Activated naive CD4-positive, alpha-beta T cell treated with anti-CD3 and anti-CD28 coated beads for 36 hours (primary cell): ENCODE results near the gene KCNS3. TPM values are rescaled to one million over a fixed set of nuclear protein-coding genes. Genes with fewer than 3 reads are reported as not detected.

Source experiments
- CTCF ChIA-PET: fragments of 350-600 bp; sonication (Branson Sonifier 250); formaldehyde crosslinking; loops from one replicate; lab custom pipeline; 2021; ENCODE audit warnings: antibody characterized with exemption; lab: Charles Lee
- DNase-seq: peaks from one replicate; pipeline ENCODE4 v3.0.0-alpha.2; 2020
- H3K27ac Mint-ChIP-seq: one replicate; pipeline ENCODE4 v1.8.0; 2021; ENCODE audit warnings: mild to moderate bottlenecking, mixed read lengths
- H3K27me3 Mint-ChIP-seq: one replicate; pipeline ENCODE4 v1.8.0; 2021; ENCODE audit warnings: low read depth, mixed read lengths
- H3K36me3 Mint-ChIP-seq: one replicate; pipeline ENCODE4 v1.8.0; 2021; ENCODE audit warnings: low read depth, mixed read lengths
- H3K4me1 Mint-ChIP-seq: one replicate; pipeline ENCODE4 v1.8.0; 2021; ENCODE audit warnings: low read depth, mixed read lengths
- H3K4me3 Mint-ChIP-seq: one replicate; pipeline ENCODE4 v1.8.0; 2021; ENCODE audit warnings: mild to moderate bottlenecking, moderate library complexity, mixed read lengths
- H3K9me3 Mint-ChIP-seq: one replicate; pipeline ENCODE4 v1.8.0; 2021; ENCODE audit warnings: mixed read lengths
- intact Hi-C: fragments of 100-400 bp; cut with micrococcal nuclease; formaldehyde crosslinking; loops from one replicate; pipeline ENCODE4 v1.15.1; 2023
- total RNA-seq, 2 experiments: library from RNA; stranded (reverse); gene quantifications; one replicate each; pipeline ENCODE4 v1.2.3, GENCODE V29; 2021

Gene KCNS3
- total RNA-seq, 2 experiments from 2014 or later = 0.14 to 0.22 TPM

- CTCF ChIA-PET = interaction anchor here (0.8 to 1.0 kb wide), 2 partner anchors 327 to 527 kb away, joined by 3 to 5 read pairs; no protein-coding TSS in a partner anchor
- Mint-ChIP-seq H3K4me3 (no peak overlapping the region), H3K4me1 (no peaks in the 10 kb centered on the region), H3K36me3 (no peaks in the 10 kb centered on the region), H3K9me3 (no peaks in the 10 kb centered on the region), H3K27me3 (peaks cover 24% of the 10 kb centered on the region), H3K27ac (no peak overlapping the region)
- peak; percentile 60 for DNase-seq
- intact Hi-C loops = loop anchor here (1.0 to 10.0 kb wide), 4 partner anchors 265 to 526 kb away; no protein-coding TSS in a partner anchor
Measured at GRCh38 chr2:17851731-17852585, 26.5 kb upstream of the KCNS3 start.

GRCh38 chr2:17853799-17854198 lies 24.7 kb upstream of the KCNS3 start:
- Mint-ChIP-seq H3K4me3 (no peak overlapping the region), H3K36me3 (no peaks in the 10 kb centered on the region), H3K4me1 (no peaks in the 10 kb centered on the region), H3K9me3 (no peaks in the 10 kb centered on the region), H3K27ac (no peak overlapping the region), H3K27me3 (peaks cover 31% of the 10 kb centered on the region)
- DNase-seq = no peak
- intact Hi-C loops = loop anchor here (10.0 kb wide), 1 partner anchor 291 kb away; no protein-coding TSS in a partner anchor
- CTCF ChIA-PET = no interaction called here

GRCh38 chr2:17857021-17857420 lies 21.4 kb upstream of the KCNS3 start:
- Mint-ChIP-seq H3K27ac (no peak overlapping the region), H3K9me3 (no peaks in the 10 kb centered on the region), H3K4me1 (no peaks in the 10 kb centered on the region), H3K4me3 (no peak overlapping the region), H3K36me3 (no peaks in the 10 kb centered on the region), H3K27me3 (peaks cover 44% of the 10 kb centered on the region)
- CTCF ChIA-PET = interaction anchor here (0.6 to 1.0 kb wide), 2 partner anchors 14 to 19 kb away, joined by 3 read pairs; no protein-coding TSS in a partner anchor
- no peak for DNase-seq
- intact Hi-C loops = loop anchor here (10.0 kb wide), 1 partner anchor 288 kb away; no protein-coding TSS in a partner anchor

- Mint-ChIP-seq H3K9me3 (no peaks in the 10 kb centered on the region), H3K4me3 (no peak overlapping the region), H3K27me3 (peaks cover 46% of the 10 kb centered on the region), H3K4me1 (no peaks in the 10 kb centered on the region), H3K36me3 (no peaks in the 10 kb centered on the region), H3K27ac (no peak overlapping the region)
- no peak for DNase-seq
- intact Hi-C loops = loop anchor here (10.0 kb wide), 1 partner anchor 287 kb away; no protein-coding TSS in a partner anchor
- CTCF ChIA-PET = interaction anchor here (1.0 kb wide), 1 partner anchor 18 kb away, joined by 3 read pairs; no protein-coding TSS in a partner anchor
Measured at GRCh38 chr2:17858064-17858463, 20.4 kb upstream of the KCNS3 start.

GRCh38 chr2:17863539-17863938 lies 14.9 kb upstream of the KCNS3 start:
- Mint-ChIP-seq H3K9me3 (no peaks in the 10 kb centered on the region), H3K4me3 (no peak overlapping the region), H3K36me3 (no peaks in the 10 kb centered on the region), H3K4me1 (no peaks in the 10 kb centered on the region), H3K27me3 (peaks cover 27% of the 10 kb centered on the region), H3K27ac (no peak overlapping the region)
- no peak for DNase-seq
- CTCF ChIA-PET = no interaction called here
- intact Hi-C loops = no loop called here

- CTCF ChIA-PET = no interaction called here
- Mint-ChIP-seq H3K36me3 (no peaks in the 10 kb centered on the region), H3K27ac (no peak overlapping the region), H3K27me3 (peaks cover 18% of the 10 kb centered on the region), H3K4me1 (no peaks in the 10 kb centered on the region), H3K9me3 (no peaks in the 10 kb centered on the region), H3K4me3 (no peak overlapping the region)
- DNase-seq = no peak
- intact Hi-C loops = no loop called here
Measured at GRCh38 chr2:17864676-17865075, 13.8 kb upstream of the KCNS3 start.

- Mint-ChIP-seq H3K9me3 (no peaks in the 10 kb centered on the region), H3K4me1 (no peaks in the 10 kb centered on the region), H3K27me3 (peaks cover 11% of the 10 kb centered on the region), H3K27ac (no peak overlapping the region), H3K36me3 (no peaks in the 10 kb centered on the region), H3K4me3 (no peak overlapping the region)
- intact Hi-C loops = no loop called here
- DNase-seq = no peak
- CTCF ChIA-PET = interaction anchor here (1.2 kb wide), 1 partner anchor 14 kb away, joined by 3 read pairs; no protein-coding TSS in a partner anchor
Measured at GRCh38 chr2:17867133-17867532, 11.3 kb upstream of the KCNS3 start.

GRCh38 chr2:17869128-17869527 lies 9.3 kb upstream of the KCNS3 start:
- Mint-ChIP-seq H3K4me3 (no peak overlapping the region), H3K27me3 (peaks cover 15% of the 10 kb centered on the region), H3K4me1 (no peaks in the 10 kb centered on the region), H3K9me3 (no peaks in the 10 kb centered on the region), H3K27ac (no peak overlapping the region), H3K36me3 (no peaks in the 10 kb centered on the region)
- CTCF ChIA-PET = no interaction called here
- DNase-seq = no peak
- intact Hi-C loops = no loop called here

- CTCF ChIA-PET = no interaction called here
- Mint-ChIP-seq H3K4me1 (no peaks in the 10 kb centered on the region), H3K4me3 (no peak overlapping the region), H3K36me3 (no peaks in the 10 kb centered on the region), H3K27me3 (peaks cover 24% of the 10 kb centered on the region), H3K27ac (no peak overlapping the region), H3K9me3 (no peaks in the 10 kb centered on the region)
- no peak for DNase-seq
- intact Hi-C loops = no loop called here
Measured at GRCh38 chr2:17871639-17872038, 6.8 kb upstream of the KCNS3 start.

GRCh38 chr2:17873021-17873420 lies 5.4 kb upstream of the KCNS3 start:
- Mint-ChIP-seq H3K27me3 (peaks cover 36% of the 10 kb centered on the region), H3K27ac (no peak overlapping the region), H3K9me3 (no peaks in the 10 kb centered on the region), H3K4me1 (peaks cover 4% of the 10 kb centered on the region), H3K36me3 (no peaks in the 10 kb centered on the region), H3K4me3 (no peak overlapping the region)
- DNase-seq = no peak
- intact Hi-C loops = no loop called here
- CTCF ChIA-PET = no interaction called here

GRCh38 chr2:17876590-17876989 lies 1.9 kb upstream of the KCNS3 start:
- DNase-seq = no peak
- no peaks in the 10 kb centered on the region for H3K9me3 Mint-ChIP-seq
- H3K4me3 Mint-ChIP-seq = no peak overlapping the region
- CTCF ChIA-PET = interaction anchor here (1.2 kb wide), 1 partner anchor 19 kb away, joined by 3 read pairs; no protein-coding TSS in a partner anchor
- peaks cover 4% of the 10 kb centered on the region for H3K4me1 Mint-ChIP-seq
- intact Hi-C loops = no loop called here
- no peaks in the 10 kb centered on the region for H3K36me3 Mint-ChIP-seq
- no peak overlapping the region for H3K27ac Mint-ChIP-seq
- H3K27me3 Mint-ChIP-seq = peaks cover 56% of the 10 kb centered on the region

- Mint-ChIP-seq H3K4me3 (peak overlapping the region; percentile 45), H3K27ac (no peak overlapping the region), H3K4me1 (peaks cover 4% of the 10 kb centered on the region), H3K9me3 (no peaks in the 10 kb centered on the region), H3K27me3 (peaks cover 63% of the 10 kb centered on the region), H3K36me3 (no peaks in the 10 kb centered on the region)
- intact Hi-C loops = no loop called here
- CTCF ChIA-PET = no interaction called here
- DNase-seq = no peak
Measured at GRCh38 chr2:17877811-17878280, 621 bp upstream of the KCNS3 start.
